LHCN-M2 (cell line): ENCODE results near the gene KRTAP22-1. TPM values are rescaled to one million over a fixed set of nuclear protein-coding genes. Genes with fewer than 3 reads are reported as not detected.

ENCODE experiments used
- DNase-seq: peaks from one replicate; pipeline ENCODE4 v3.0.0-alpha.2; 2012; ENCODE audit warnings: low read depth
- polyA plus RNA-seq: library from polyadenylated mRNA; unstranded; fragments of >200 nt; gene quantifications from one replicate; pipeline ENCODE4 v1.2.1, GENCODE V29; 2012; ENCODE audit warnings: missing spikeins
- total RNA-seq: library from RNA; depleted of rRNA; stranded (reverse); fragments of >200 nt; gene quantifications from 2 replicates; pipeline ENCODE4 v1.2.3, GENCODE V29; 2014; rRNA removed

Gene KRTAP22-1
- total RNA-seq: not detected in 2 replicates
- polyA plus RNA-seq: not detected

GRCh38 chr21:30600787-30601186, at the start of gene KRTAP22-1:
Gene KRTAP22-1, plus strand, starts transcription at chr21:30601087.
- no peak for DNase-seq

- DNase-seq: no peak
Observed at GRCh38 chr21:30552782-30553181, 48.1 kb upstream of the KRTAP22-1 start.

- DNase-seq: no peak
Observed at GRCh38 chr21:30555095-30555494, 45.8 kb upstream of the KRTAP22-1 start.

GRCh38 chr21:30561264-30561895, 39.5 kb upstream of the KRTAP22-1 start, which contains the start of gene KRTAP19-7:
Gene KRTAP19-7, minus strand, starts transcription at chr21:30561314. Its CDS starts 25 bp downstream, at chr21:30561289.
- no peak for DNase-seq

GRCh38 chr21:30561957-30562356, 38.9 kb upstream of the KRTAP22-1 start:
- no peak for DNase-seq

- DNase-seq: no peak
Observed at GRCh38 chr21:30563072-30563471, 37.8 kb upstream of the KRTAP22-1 start.

- no peak for DNase-seq
Observed at GRCh38 chr21:30563630-30564029, 37.3 kb upstream of the KRTAP22-1 start.

- DNase-seq: no peak
Observed at GRCh38 chr21:30567617-30568016, 33.3 kb upstream of the KRTAP22-1 start.

GRCh38 chr21:30577766-30578165, 23.1 kb upstream of the KRTAP22-1 start:
- DNase-seq: no peak

- no peak for DNase-seq
Observed at GRCh38 chr21:30579346-30579745, 21.5 kb upstream of the KRTAP22-1 start.

GRCh38 chr21:30580132-30580531, 20.8 kb upstream of the KRTAP22-1 start:
- no peak for DNase-seq

GRCh38 chr21:30582870-30583269, 18.0 kb upstream of the KRTAP22-1 start:
- no peak for DNase-seq

- DNase-seq: no peak
Observed at GRCh38 chr21:30590297-30590696, 10.6 kb upstream of the KRTAP22-1 start, which contains the start of gene KRTAP22-2. Gene KRTAP22-2, minus strand, starts transcription at chr21:30590397.

- DNase-seq: no peak
Observed at GRCh38 chr21:30592140-30592539, 8.7 kb upstream of the KRTAP22-1 start, which contains the start of gene KRTAP6-3. Gene KRTAP6-3, plus strand, starts transcription at chr21:30592440. Its CDS starts 6 bp downstream, at chr21:30592446.

- DNase-seq: no peak
Observed at GRCh38 chr21:30598802-30599201, 2.1 kb upstream of the KRTAP22-1 start, which contains the start of gene KRTAP6-2. Gene KRTAP6-2, minus strand, starts transcription at chr21:30598902. Its CDS starts 28 bp downstream, at chr21:30598874.

- DNase-seq: no peak
Observed at GRCh38 chr21:30605968-30606367, 5.1 kb downstream of the KRTAP22-1 start.

- no peak for DNase-seq
Observed at GRCh38 chr21:30612132-30612531, 11.2 kb downstream of the KRTAP22-1 start.

GRCh38 chr21:30613836-30614235, 12.9 kb downstream of the KRTAP22-1 start, which contains the start of gene KRTAP6-1:
Gene KRTAP6-1, minus strand, starts transcription at chr21:30613930. Its CDS starts 26 bp downstream, at chr21:30613904.
- DNase-seq: no peak

GRCh38 chr21:30615199-30615598, 14.3 kb downstream of the KRTAP22-1 start:
- no peak for DNase-seq

GRCh38 chr21:30616125-30616524, 15.2 kb downstream of the KRTAP22-1 start, which contains the start of gene KRTAP20-1:
Gene KRTAP20-1, plus strand, starts transcription at chr21:30616425. Its CDS starts 30 bp downstream, at chr21:30616455.
- no peak for DNase-seq

- DNase-seq: no peak
Observed at GRCh38 chr21:30620080-30620479, 19.2 kb downstream of the KRTAP22-1 start.

- DNase-seq: no peak
Observed at GRCh38 chr21:30620522-30620921, 19.6 kb downstream of the KRTAP22-1 start, which contains the start of gene KRTAP20-4. Gene KRTAP20-4, plus strand, starts transcription at chr21:30620627.

- no peak for DNase-seq
Observed at GRCh38 chr21:30623362-30623761, 22.5 kb downstream of the KRTAP22-1 start.
